ENCODE results near the gene NAALADL1. TPM values are rescaled to one million over a fixed set of nuclear protein-coding genes. Genes with fewer than 3 reads are reported as not detected.
"Not testable (repeated sequence)": the region's sequence is repeated elsewhere in the genome, so short reads cannot be mapped to it uniquely, and the experiment has no call there.

NAALADL1 gene
- total and polyA plus RNA-seq, 9 of the 15 experiments (the other 6 are each of a cell fraction or from before 2014, with no cell fraction given) = 0.06 to 0.72 (median 0.22) TPM; not detected in 4

DNA sequence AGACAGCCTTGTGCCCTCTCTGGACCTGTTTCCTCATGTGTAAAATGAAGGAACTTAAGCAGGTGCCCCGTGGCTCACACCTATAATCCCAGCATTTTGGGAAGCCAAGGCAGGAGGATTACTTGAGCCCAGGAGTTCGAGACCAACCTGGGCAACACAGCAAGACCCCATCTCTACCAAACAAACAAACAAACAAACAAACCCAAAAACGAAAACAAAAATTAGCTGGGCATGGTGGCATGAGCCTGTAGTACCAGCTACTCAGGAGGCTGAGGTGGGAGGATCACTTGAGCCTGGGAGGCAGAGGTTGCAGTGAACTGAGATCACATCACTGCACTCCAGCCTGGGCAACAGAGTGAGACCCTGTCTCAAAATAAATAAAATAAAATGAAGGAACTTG, 54.4 kb downstream of the NAALADL1 start:
- 7% methylated on average over 3 of the region's 3 CpGs for WGBS (ENCODE audit: insufficient coverage, low coverage, missing lambda C conversion rate)
- intact Hi-C loops (cut with micrococcal nuclease); BruUV-seq (replicated peaks); H3K4me2 ChIP-seq (ENCODE audit: insufficient read depth, low read length); DNase-seq (ENCODE audit: extremely low read depth in 1 of 4, low spot score in 3 of 4); H3K36me3 ChIP-seq (ENCODE audit: control insufficient read depth, insufficient read depth, low read length); H3K9me1 ChIP-seq (ENCODE audit: control insufficient read depth, insufficient read depth, low read length); H3K27ac ChIP-seq (ENCODE audit: extremely low read depth, low read depth, low read length); FAIRE-seq; in situ Hi-C loops (cut with MboI); ATAC-seq; H4K20me1 ChIP-seq (replicated peaks; ENCODE audit: control insufficient read depth, insufficient read depth, low read length); H2AFZ ChIP-seq (ENCODE audit: low read depth, low read length); H3K9me3 ChIP-seq (replicated peaks; ENCODE audit: control insufficient read depth, insufficient read depth, low read depth, low read length); CTCF ChIA-PET (ENCODE audit: low intra/inter-chr PET ratio); H3K4me3 ChIP-seq; H3K79me2 ChIP-seq (ENCODE audit: control insufficient read depth, insufficient read depth, low read length); H3K4me1 ChIP-seq (replicated peaks in 1 of 2; ENCODE audit: control insufficient read depth in 2 of 2, insufficient read depth in 2 of 2, low read length in 2 of 2); H3K9ac ChIP-seq (ENCODE audit: insufficient read depth in 1 of 2, low read depth in 2 of 2, low read length in 2 of 2); H3K27me3 ChIP-seq (ENCODE audit: control insufficient read depth in 2 of 2, insufficient read depth in 2 of 2, low read length in 2 of 2): not testable (repeated sequence)
- POLR2A ChIA-PET = interaction anchor here (0.7 kb wide), 1 partner anchor 153 kb away, joined by 4 read pairs; no protein-coding TSS in a partner anchor
- TF ChIP-seq ZNF121 (CRISPR knock-in tag; conservative IDR thresholded peaks at IDR 0.05) = peak; percentile 57

DNA sequence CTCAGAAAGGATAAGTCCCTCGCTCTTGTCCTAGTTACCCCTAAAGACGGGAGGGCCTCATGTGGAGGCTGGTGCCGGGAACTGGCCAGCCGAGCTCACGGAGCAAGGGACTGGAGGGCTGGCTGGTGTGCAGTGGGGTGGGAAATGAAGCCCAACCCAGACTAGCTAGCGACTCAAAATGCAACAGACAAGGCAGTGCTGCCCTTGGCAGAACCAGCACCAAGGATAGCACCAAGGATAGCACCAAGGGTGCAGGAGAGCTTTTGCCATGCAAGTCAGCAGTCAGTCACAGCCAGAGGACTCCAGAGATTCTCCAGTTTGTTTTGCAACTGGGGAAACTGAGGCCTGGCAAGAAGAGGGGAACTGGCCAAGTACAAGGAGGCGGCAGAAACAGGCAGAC, 55.1 kb downstream of the NAALADL1 start:
- WGBS (ENCODE audit: insufficient coverage, low coverage, missing lambda C conversion rate) = 56% methylated on average over 7 of the region's 7 CpGs
- CTCF ChIA-PET (ENCODE audit: low intra/inter-chr PET ratio) = no interaction called here
- no peak for TF ChIP-seq HDAC6 (IDR thresholded peaks at IDR 0.05; ENCODE audit: low read depth, low read length)
- no peak for TF ChIP-seq PHF20 (IDR thresholded peaks at IDR 0.05; ENCODE audit: partially characterized antibody)
- TF ChIP-seq HCFC1 (IDR thresholded peaks at IDR 0.05; ENCODE audit: low read depth, low read length) = no peak
- no peak for TF ChIP-seq SOX6 (IDR thresholded peaks at IDR 0.05)
- peak in 1 of 2 experiments; percentile 32; a peak in 1 of 4 replicates for TF ChIP-seq SIN3A (IDR thresholded peaks at IDR 0.05; ENCODE audit: borderline replicate concordance in 2 of 2, control insufficient read depth in 1 of 2, low read depth in 2 of 2, low read length in 2 of 2)
- TF ChIP-seq, protein P1, sequence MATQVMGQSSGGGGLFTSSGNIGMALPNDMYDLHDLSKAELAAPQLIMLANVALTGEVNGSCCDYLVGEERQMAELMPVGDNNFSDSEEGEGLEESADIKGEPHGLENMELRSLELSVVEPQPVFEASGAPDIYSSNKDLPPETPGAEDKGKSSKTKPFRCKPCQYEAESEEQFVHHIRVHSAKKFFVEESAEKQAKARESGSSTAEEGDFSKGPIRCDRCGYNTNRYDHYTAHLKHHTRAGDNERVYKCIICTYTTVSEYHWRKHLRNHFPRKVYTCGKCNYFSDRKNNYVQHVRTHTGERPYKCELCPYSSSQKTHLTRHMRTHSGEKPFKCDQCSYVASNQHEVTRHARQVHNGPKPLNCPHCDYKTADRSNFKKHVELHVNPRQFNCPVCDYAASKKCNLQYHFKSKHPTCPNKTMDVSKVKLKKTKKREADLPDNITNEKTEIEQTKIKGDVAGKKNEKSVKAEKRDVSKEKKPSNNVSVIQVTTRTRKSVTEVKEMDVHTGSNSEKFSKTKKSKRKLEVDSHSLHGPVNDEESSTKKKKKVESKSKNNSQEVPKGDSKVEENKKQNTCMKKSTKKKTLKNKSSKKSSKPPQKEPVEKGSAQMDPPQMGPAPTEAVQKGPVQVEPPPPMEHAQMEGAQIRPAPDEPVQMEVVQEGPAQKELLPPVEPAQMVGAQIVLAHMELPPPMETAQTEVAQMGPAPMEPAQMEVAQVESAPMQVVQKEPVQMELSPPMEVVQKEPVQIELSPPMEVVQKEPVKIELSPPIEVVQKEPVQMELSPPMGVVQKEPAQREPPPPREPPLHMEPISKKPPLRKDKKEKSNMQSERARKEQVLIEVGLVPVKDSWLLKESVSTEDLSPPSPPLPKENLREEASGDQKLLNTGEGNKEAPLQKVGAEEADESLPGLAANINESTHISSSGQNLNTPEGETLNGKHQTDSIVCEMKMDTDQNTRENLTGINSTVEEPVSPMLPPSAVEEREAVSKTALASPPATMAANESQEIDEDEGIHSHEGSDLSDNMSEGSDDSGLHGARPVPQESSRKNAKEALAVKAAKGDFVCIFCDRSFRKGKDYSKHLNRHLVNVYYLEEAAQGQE (IDR thresholded peaks at IDR 0.05; ENCODE audit: borderline replicate concordance) = peak; percentile 94
- TF ChIP-seq, protein P1 (CRISPR knock-in tag; IDR thresholded peaks at IDR 0.05; ENCODE audit: low read depth) = peak; percentile 55; the same call in 1 of the 2 replicates

More for the DNA sequence above, 55.1 kb downstream of the NAALADL1 start:
- H3K9me1 ChIP-seq (ENCODE audit: control insufficient read depth, insufficient read depth, low read length) = no peaks in the 10 kb centered on the region
- in situ Hi-C loops (cut with MboI) (no loop called here), intact Hi-C loops (cut with micrococcal nuclease) (no loop called here)
- H3K4me1 ChIP-seq (replicated peaks in 1 of 2; ENCODE audit: control insufficient read depth in 2 of 2, insufficient read depth in 2 of 2, low read length in 2 of 2) = peaks cover 14 to 15% of the 10 kb centered on the region in 2 experiments; a peak in 4 of 5 replicates
- FAIRE-seq (no peak), ATAC-seq (no peak), DNase-seq (ENCODE audit: extremely low read depth in 1 of 4, low spot score in 3 of 4) (no peak)
- no peak overlapping the region for H2AFZ ChIP-seq (ENCODE audit: low read depth, low read length)
- no peaks in the 10 kb centered on the region for H3K36me3 ChIP-seq (ENCODE audit: control insufficient read depth, insufficient read depth, low read length)
- no peak overlapping the region for H3K4me3 ChIP-seq
- no peaks in the 10 kb centered on the region for H3K27me3 ChIP-seq (ENCODE audit: control insufficient read depth in 2 of 2, insufficient read depth in 2 of 2, low read length in 2 of 2)
- no peak overlapping the region for H3K27ac ChIP-seq (ENCODE audit: extremely low read depth, low read depth, low read length)
- peak overlapping the region in 1 of 2 experiments; percentile 65; a peak in 1 of 4 replicates for H3K9ac ChIP-seq (ENCODE audit: insufficient read depth in 1 of 2, low read depth in 2 of 2, low read length in 2 of 2)
- no peaks in the 10 kb centered on the region for H3K9me3 ChIP-seq (replicated peaks; ENCODE audit: control insufficient read depth, insufficient read depth, low read depth, low read length)
- POLR2A ChIA-PET = interaction anchor here (1.5 to 1.6 kb wide), 2 partner anchors 9 to 11 kb away, joined by 5 to 8 read pairs; partner anchors contain the start of gene ARL2
- no peaks in the 10 kb centered on the region for H4K20me1 ChIP-seq (replicated peaks; ENCODE audit: control insufficient read depth, insufficient read depth, low read length)
- BruUV-seq (replicated peaks) = no TSS peak
- H3K79me2 ChIP-seq (ENCODE audit: control insufficient read depth, insufficient read depth, low read length) = no peaks in the 10 kb centered on the region
- H3K4me2 ChIP-seq (ENCODE audit: insufficient read depth, low read length) = no peak overlapping the region

Measured in K562 (cell line).